Left lobe of liver (tissue), 2 donors: ENCODE results near the gene PERCC1. TPM values are rescaled to one million over a fixed set of nuclear protein-coding genes. Genes with fewer than 3 reads are reported as not detected.
A peak's percentile ranks its signal among the peaks of the same experiment; 100 is the strongest.
"Not testable (repeated sequence)": the region's sequence is repeated elsewhere in the genome, so short reads cannot be mapped to it uniquely, and the experiment has no call there.

Experiments
- ATAC-seq: fragments of 200-7000 bp; cut with Tn5 transposase; one replicate; pipeline ENCODE4 v1.9.1; 2020; ENCODE audit warnings: mild to moderate bottlenecking, moderate library complexity
- DNase-seq: peaks from one replicate; pipeline ENCODE4 v3.0.0-alpha.2; 2020; ENCODE audit warnings: low spot score
- total RNA-seq: library from RNA; stranded (reverse); gene quantifications from one replicate; pipeline ENCODE4 v1.2.1, GENCODE V29; 2021
- donor health status: DM: no; HTN: no; CAD: no; lungs with moderate emphysema.
- donor health status: DM: no; HTN: yes; CAD: no.

Gene PERCC1
- total RNA-seq, 1 donor from 2014 or later: not detected

GRCh38 chr16:1466054-1466453, 35.2 kb downstream of the PERCC1 start:
- ATAC-seq (no peak), DNase-seq (no peak)

DNA sequence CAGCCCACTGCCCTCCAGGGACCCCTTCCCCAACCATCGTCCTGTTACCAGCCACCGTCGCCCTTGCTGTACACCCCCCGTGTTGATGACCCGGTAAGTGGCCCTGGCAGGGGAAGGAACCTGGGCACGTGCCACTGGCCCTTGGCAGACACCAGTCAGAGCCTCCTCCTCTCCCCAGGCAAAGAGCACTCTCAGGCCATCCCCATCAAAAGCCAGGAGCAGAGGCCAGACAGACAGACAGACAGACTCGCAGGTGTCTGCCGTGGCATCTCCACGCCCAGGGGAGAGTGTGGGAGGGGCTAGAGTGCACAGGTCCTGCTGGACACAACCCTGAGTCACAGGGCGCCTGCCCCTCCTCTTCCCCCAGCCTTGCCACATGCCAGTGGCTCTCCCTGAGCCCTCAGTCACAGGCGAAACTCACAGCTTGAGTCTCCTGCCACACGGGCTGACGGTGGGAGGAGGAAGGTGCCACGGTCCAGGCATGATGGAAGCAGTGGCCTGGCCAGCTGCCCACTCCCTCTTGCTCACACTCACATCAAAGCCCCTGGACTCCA, 36.2 kb downstream of the PERCC1 start:
- peak; percentile 74 for ATAC-seq

DNA sequence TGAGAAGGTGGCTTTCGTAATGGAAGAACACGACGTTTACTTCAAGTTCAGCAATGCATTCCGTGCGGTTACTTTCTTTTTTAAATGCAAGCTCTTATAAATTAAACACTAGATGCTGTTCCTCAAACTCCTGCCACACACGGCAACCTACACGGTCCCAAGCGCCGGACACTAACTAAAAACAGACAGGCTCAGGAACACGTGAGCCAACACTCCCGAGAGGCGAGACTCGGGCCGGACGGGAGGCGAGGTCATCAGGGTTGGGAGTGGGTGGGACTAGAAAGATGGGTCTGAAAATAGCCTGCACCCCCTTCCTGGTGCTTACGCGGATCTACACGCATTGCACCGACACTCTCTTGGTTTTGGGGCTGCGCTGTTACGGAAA, 37.5 kb downstream of the PERCC1 start:
- DNase-seq (no peak), ATAC-seq (no peak)

More for the DNA sequence above, 36.2 kb downstream of the PERCC1 start:
- DNase-seq: no peak

DNA sequence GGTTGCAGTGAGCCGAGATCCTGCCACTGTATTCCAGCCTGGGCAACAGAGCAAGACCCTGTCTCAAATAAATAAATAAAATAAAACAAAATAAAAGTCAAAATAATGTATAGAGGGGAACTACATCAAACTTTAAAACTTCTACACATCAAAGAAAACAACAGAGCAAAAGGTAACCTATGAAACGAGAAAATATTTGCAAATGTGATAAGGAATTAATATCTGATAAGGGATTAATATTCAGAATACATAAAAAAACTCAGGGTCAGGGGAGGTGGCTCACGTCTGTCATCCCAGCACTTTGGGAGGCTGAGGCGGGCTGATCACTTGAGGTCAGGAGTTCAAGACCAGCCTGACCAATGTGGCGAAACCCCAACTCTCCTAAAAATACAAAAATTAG, 38.3 kb downstream of the PERCC1 start:
- ATAC-seq, DNase-seq: not testable (repeated sequence)

DNA sequence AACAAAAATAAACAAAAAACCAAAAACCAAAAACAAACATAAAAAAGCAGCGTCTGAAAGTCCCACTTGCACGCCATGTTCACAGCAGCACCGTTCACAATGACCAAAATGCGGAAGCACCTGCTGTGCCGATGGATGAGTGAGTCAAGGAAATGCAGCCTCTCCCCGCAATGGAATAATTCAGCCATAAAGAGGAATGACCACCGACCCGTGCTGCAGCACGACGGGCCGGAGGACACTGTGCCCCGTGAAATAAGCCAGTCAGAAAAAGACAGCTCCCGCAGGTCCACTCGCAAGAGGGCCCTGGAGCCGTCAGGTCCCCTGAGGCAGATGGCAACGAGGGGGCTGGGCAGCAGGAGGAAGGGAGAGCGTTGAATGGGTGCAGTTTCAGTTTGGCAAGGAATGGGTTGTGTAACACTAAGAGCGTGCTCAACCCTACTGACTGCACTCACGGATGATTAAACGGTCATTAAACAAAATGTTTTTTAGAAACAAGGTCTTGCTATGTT, 38.9 kb downstream of the PERCC1 start:
- ATAC-seq (no peak), DNase-seq (no peak)

DNA sequence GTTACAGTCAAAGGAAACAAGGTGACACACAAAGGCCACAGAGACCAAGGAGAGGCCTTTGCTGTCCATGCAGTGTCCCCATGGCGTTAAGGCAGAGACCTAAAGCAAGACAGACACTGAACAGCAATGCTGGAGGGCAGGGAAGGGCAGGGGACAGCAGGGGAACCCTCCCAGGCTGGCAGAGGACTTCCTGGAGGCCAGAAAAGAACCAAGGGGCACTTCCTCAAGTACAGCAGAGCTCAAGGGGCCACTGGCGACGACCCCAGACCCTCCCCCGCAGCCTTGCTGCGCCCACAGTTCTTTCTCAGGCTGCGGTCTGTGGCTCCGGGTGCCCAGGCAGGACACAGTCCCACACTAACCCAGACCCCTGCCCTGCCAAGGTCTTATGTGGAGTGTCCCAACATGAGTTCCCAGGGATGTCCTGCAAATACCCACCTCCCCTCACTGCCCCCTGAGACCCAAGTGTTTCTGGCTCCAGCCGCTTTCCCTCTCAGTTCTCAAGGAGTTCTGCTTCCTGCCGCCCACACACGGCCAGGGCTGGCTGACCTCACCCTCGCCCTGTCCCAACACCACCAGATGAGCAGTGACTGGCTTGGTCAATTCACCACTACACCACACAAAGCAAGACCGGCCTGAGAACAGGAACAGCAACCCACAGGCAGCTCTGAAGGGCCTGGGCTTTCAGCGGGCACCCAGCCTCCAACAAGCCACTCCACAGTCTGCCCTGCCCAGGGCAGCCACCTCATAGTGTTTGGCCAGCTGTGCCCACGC, 39.8 kb downstream of the PERCC1 start:
- DNase-seq (no peak), ATAC-seq (peak; percentile 8)

- no peak for DNase-seq
- ATAC-seq: no peak
These were observed 40.8 kb downstream of the PERCC1 start for GRCh38 chr16:1471569-1472194.

- DNase-seq: no peak
- ATAC-seq: no peak
These were observed 42.1 kb downstream of the PERCC1 start for GRCh38 chr16:1472974-1473373.

- DNase-seq (no peak), ATAC-seq (no peak)
These were observed 43.4 kb downstream of the PERCC1 start for GRCh38 chr16:1474082-1474795.

DNA sequence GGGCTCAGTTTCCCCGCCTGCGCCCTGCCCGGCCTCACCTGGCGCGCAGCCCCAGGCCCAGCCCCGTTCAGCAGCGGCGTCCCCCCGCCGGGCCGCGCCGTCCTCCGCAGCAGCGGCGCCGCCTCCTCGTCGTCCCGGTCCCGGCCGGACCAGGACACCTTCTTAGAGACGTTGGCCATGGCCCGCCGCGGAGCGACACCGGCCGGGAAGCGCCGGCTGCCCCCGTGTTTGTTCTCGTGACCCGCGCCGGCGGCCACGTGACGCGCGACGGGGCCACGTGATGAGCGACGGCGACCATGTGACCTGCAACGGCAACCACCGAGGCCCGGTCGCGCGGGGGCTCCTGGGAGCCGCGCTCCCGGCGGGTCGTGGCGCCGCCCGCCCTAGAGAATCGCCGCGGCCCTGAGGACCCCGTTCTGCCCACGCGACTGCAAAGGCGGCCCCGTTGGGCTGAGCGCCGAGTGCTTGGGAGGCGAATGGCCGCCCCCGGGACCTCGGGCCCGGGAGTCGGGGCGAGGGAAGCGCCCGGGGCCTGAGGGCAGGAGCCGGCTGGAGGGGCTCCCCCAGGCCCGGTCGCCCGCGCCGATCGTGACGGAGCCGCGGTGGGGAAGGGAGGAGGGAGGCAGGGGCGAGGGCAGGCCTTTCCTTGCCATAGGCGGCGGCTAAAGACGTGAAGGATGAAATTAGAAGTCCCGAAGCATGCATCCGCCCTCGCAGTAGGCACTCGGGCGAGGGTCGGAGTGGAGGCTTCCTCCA, 44.1 kb downstream of the PERCC1 start, which contains the start of gene CLCN7:
TSS of gene CLCN7 (minus strand) at position 233 of the 756 bp plus-strand sequence. CDS start at position 179, 54 bp downstream.
- ATAC-seq (peak; percentile 91), DNase-seq (peak; percentile 94)

DNA sequence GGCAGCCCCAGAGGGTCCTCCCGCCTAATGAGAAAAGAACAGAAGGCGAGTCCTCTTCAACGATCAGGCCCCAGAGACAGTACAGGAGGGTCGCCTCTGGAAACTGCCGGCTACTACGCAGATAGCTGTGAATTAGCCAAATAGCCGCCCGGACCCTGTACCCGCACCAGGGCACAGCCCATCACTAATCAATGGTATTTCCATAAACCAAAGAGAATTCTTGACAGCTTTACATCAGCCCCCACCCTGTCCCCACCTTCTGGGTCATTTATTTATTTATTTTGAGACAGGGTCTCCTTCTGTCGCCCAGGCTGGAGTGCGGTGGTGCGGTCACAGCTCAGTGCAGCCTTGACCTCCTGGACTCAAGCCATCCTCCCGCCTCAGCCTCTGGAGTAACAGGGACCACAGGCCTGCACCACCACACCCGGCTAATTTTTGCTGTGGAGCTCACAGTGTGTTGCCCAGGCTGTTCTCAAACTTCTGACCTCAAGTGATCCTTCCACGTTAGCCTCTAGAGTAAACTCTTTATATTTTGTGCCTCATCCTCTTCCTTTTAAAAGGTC, 44.8 kb downstream of the PERCC1 start:
- no peak for DNase-seq

GRCh38 chr16:1477033-1477432, 46.2 kb downstream of the PERCC1 start:
- DNase-seq (no peak), ATAC-seq (no peak)

More for the DNA sequence above, 44.8 kb downstream of the PERCC1 start:
- no peak for ATAC-seq

GRCh38 chr16:1478937-1479336, 48.1 kb downstream of the PERCC1 start:
- ATAC-seq, DNase-seq: not testable (repeated sequence)

- DNase-seq: no peak
- no peak for ATAC-seq
These were observed 51.3 kb downstream of the PERCC1 start for GRCh38 chr16:1481906-1482835.

Other genes starting within 250 kb of the PERCC1 start
- 0.15 TPM for gene TPSG1, start 205.8 kb upstream of the PERCC1 start, total RNA-seq
- gene TPSB2, start 200.9 kb upstream of the PERCC1 start, total RNA-seq: 1.6 TPM
- gene TPSAB1, start 190.4 kb upstream of the PERCC1 start, total RNA-seq: 1.6 TPM
- not detected for gene TPSD1, start 175.0 kb upstream of the PERCC1 start, total RNA-seq
- gene UBE2I, start 121.4 kb upstream of the PERCC1 start, total RNA-seq: 28.0 TPM
- 8.1 TPM for gene BAIAP3, start 97.4 kb upstream of the PERCC1 start, total RNA-seq
- gene TSR3, start 79.2 kb upstream of the PERCC1 start, total RNA-seq: 32.5 TPM
- gene GNPTG, start 79.1 kb upstream of the PERCC1 start, total RNA-seq: 58.3 TPM
- gene UNKL, start 16.4 kb upstream of the PERCC1 start, total RNA-seq: 14.1 TPM
- gene UQCC4, start 10.3 kb upstream of the PERCC1 start, total RNA-seq: 6.1 TPM
- gene CCDC154, start 13.5 kb downstream of the PERCC1 start, total RNA-seq: 1.4 TPM
- gene CLCN7, start 44.0 kb downstream of the PERCC1 start, total RNA-seq: 51.9 TPM
- gene PTX4, start 57.9 kb downstream of the PERCC1 start, total RNA-seq: not detected
- gene TELO2, start 62.3 kb downstream of the PERCC1 start, total RNA-seq: 36.4 TPM
- gene TMEM204, start 102.6 kb downstream of the PERCC1 start, total RNA-seq: 7.2 TPM
- 5.8 TPM for gene IFT140, start 181.0 kb downstream of the PERCC1 start, total RNA-seq
- gene CRAMP1, start 181.3 kb downstream of the PERCC1 start, total RNA-seq: 6.9 TPM
- gene JPT2, start 247.2 kb downstream of the PERCC1 start, total RNA-seq: 33.1 TPM